AG09309 (cell line): ENCODE results near the gene TMC3.

Experiments
- DNase-seq: peaks from one replicate; pipeline ENCODE4 v3.0.0-alpha.2; 2010; ENCODE audit warnings: low read depth
- H3K4me3 ChIP-seq: 2 replicates; pipeline ENCODE4 v1.5.1; 2011; ENCODE audit warnings: mild to moderate bottlenecking, low read depth, low read length, moderate library complexity; ENCODE audit not compliant: control insufficient read depth
- CTCF ChIP-seq: IDR thresholded peaks from 2 replicates; pipeline ENCODE4 v1.5.1; 2011; ENCODE audit warnings: mild to moderate bottlenecking, low read depth, low read length, inconsistent platforms; ENCODE audit not compliant: insufficient read depth, control insufficient read depth; ENCODE audit errors: missing control alignments

The TMC3 gene

GRCh38 chr15:81296673-81297072 lies 77.3 kb downstream of the TMC3 start:
- DNase-seq, result no peak
- H3K4me3 ChIP-seq, result no peak overlapping the region
- no peak for TF ChIP-seq CTCF

- H3K4me3 ChIP-seq, result no peak overlapping the region
- DNase-seq, result no peak
- no peak for TF ChIP-seq CTCF
Observed at GRCh38 chr15:81296186-81296585, 77.8 kb downstream of the TMC3 start.

GRCh38 chr15:81295486-81296121 lies 78.4 kb downstream of the TMC3 start:
- no peak overlapping the region for H3K4me3 ChIP-seq
- TF ChIP-seq CTCF, result no peak
- DNase-seq, result no peak

GRCh38 chr15:81294516-81294880 lies 79.5 kb downstream of the TMC3 start:
- DNase-seq, result no peak
- H3K4me3 ChIP-seq, result no peak overlapping the region
- TF ChIP-seq CTCF, result no peak

- no peak overlapping the region for H3K4me3 ChIP-seq
- no peak for DNase-seq
- no peak for TF ChIP-seq CTCF
Observed at GRCh38 chr15:81293728-81294515, 80.1 kb downstream of the TMC3 start.

- DNase-seq, result no peak
- TF ChIP-seq CTCF, result no peak
- H3K4me3 ChIP-seq, result no peak overlapping the region
Observed at GRCh38 chr15:81292523-81293001, 81.5 kb downstream of the TMC3 start.
